Lung (tissue), 12 donors: ENCODE data around the gene ART5. TPM values are rescaled to one million over a fixed set of nuclear protein-coding genes. Genes with fewer than 3 reads are reported as not detected.
"Not testable (repeated sequence)": the region's sequence is repeated elsewhere in the genome, so short reads cannot be mapped to it uniquely, and the experiment has no call there.

ENCODE experiments used
- ATAC-seq: fragments of 200-7000 bp; cut with Tn5 transposase; one replicate; pipeline ENCODE4 v1.9.1; 2020; ENCODE audit warnings: moderate number of reproducible peaks; ENCODE audit not compliant: insufficient read depth, low FRiP score
- DNase-seq, 3 donors: peaks; one replicate each; pipeline ENCODE4 v3.0.0-alpha.2; 2013 to 2017
- H3K27ac ChIP-seq, 2 donors: one replicate each; pipeline ENCODE4 v1.5.1; 2013; ENCODE audit warnings: mild to moderate bottlenecking in 2 of 2, moderate library complexity in 2 of 2, control low read depth in 1 of 2, inconsistent platforms in 1 of 2, low read depth in 1 of 2, low read length in 1 of 2
- H3K27me3 ChIP-seq, 3 donors: one replicate each; pipeline ENCODE4 v1.5.1; 2013; ENCODE audit warnings: low read length in 2 of 3; ENCODE audit not compliant: control insufficient read depth in 3 of 3, insufficient read depth in 3 of 3
- H3K36me3 ChIP-seq, 4 donors: one replicate each; pipeline ENCODE4 v1.5.1; 2013; ENCODE audit warnings: low read length in 4 of 4, mild to moderate bottlenecking in 1 of 4, moderate library complexity in 1 of 4; ENCODE audit not compliant: control insufficient read depth in 4 of 4, insufficient read depth in 4 of 4
- H3K4me1 ChIP-seq, 5 donors: one replicate each; pipeline ENCODE4 v1.5.1; 2013; ENCODE audit warnings: low read length in 5 of 5, mild to moderate bottlenecking in 2 of 5, moderate library complexity in 1 of 5; ENCODE audit not compliant: control insufficient read depth in 5 of 5, insufficient read depth in 5 of 5
- H3K4me3 ChIP-seq: one replicate; pipeline ENCODE4 v1.5.1; 2013; ENCODE audit warnings: mild to moderate bottlenecking, control low read depth, moderate library complexity
- H3K9ac ChIP-seq, 2 donors: one replicate each; pipeline ENCODE4 v1.5.1; 2013; ENCODE audit warnings: low read length in 2 of 2, control low read depth in 1 of 2; ENCODE audit not compliant: insufficient read depth in 1 of 2
- H3K9me3 ChIP-seq, 4 donors: one replicate each; pipeline ENCODE4 v1.5.1; 2013; ENCODE audit warnings: low read length in 3 of 4, mild to moderate bottlenecking in 1 of 4, moderate library complexity in 1 of 4; ENCODE audit not compliant: control insufficient read depth in 4 of 4, insufficient read depth in 3 of 4
- WGBS, 2 donors: extraction: QIAGEN DNeasy Blood & Tissue Kit; methylation state at CpG; one replicate each; pipeline ENCODE4 v1.1.7; 2013; 5-methylcytosine and 5-hydroxymethylcytosine counted together
- polyA plus RNA-seq, 2 donors: library from polyadenylated mRNA; stranded (reverse); fragments of 200-250 nt; gene quantifications; one replicate each; pipeline ENCODE4 v1.2.1, GENCODE V29; 2013
- total RNA-seq, 2 donors: library from RNA; depleted of rRNA in 1 of 2; stranded (reverse); fragments of >200 nt in 1 of 2; gene quantifications; one replicate each; pipeline ENCODE4 v1.2.1, GENCODE V29; 2014 to 2021
- TF ChIP-seq, protein P1 (sequence below): IDR thresholded peaks from 2 replicates; pipeline ENCODE4 v1.5.1; 2012; ENCODE audit warnings: mild to moderate bottlenecking; ENCODE audit errors: control extremely low read depth, extremely low read depth
- donor health status: control.
- donor health status: control.
- donor health status: Bipolar disorder and iron deficiency.
- donor health status: healthy.
- donor health status: DM: yes; HTN: yes; CAD: no.

The ART5 gene
- total and polyA plus RNA-seq, 4 donors, result 0.08 to 1.7 (median 0.61) TPM

- Histone ChIP-seq H3K27ac (no peak overlapping the region), H3K4me3 (no peak overlapping the region), H3K9ac (no peak overlapping the region), H3K27me3 (no peaks in the 10 kb centered on the region), H3K9me3 (no peaks in the 10 kb centered on the region), H3K36me3 (no peaks in the 10 kb centered on the region), H3K4me1 (no peaks in the 10 kb centered on the region)
- 61 to 85% methylated on average over 5 of the region's 5 CpGs for WGBS, 2 donors
- ATAC-seq (no peak), DNase-seq (no peak)
- TF ChIP-seq, protein P1, sequence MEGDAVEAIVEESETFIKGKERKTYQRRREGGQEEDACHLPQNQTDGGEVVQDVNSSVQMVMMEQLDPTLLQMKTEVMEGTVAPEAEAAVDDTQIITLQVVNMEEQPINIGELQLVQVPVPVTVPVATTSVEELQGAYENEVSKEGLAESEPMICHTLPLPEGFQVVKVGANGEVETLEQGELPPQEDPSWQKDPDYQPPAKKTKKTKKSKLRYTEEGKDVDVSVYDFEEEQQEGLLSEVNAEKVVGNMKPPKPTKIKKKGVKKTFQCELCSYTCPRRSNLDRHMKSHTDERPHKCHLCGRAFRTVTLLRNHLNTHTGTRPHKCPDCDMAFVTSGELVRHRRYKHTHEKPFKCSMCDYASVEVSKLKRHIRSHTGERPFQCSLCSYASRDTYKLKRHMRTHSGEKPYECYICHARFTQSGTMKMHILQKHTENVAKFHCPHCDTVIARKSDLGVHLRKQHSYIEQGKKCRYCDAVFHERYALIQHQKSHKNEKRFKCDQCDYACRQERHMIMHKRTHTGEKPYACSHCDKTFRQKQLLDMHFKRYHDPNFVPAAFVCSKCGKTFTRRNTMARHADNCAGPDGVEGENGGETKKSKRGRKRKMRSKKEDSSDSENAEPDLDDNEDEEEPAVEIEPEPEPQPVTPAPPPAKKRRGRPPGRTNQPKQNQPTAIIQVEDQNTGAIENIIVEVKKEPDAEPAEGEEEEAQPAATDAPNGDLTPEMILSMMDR, result no peak
Observed at GRCh38 chr11:3605771-3606203, 36.0 kb downstream of the ART5 start.

DNA sequence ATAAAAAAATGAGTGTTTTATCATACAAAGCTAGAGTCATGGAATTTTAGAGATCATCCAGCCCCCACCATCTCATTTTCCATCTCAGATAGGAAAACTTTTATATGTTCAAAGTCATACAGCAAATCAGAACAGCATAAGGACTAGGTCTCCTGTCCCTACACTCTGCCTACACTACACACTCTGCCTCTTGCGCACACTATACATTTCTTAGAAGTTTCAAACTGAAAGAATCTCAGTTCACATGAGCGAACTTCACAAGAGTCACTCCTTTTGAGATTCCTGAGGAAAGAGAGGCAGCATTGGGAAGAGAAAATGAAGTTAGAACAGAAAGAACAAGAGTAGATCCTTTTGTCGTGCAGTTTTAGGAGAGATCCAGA is 36.5 kb downstream of the ART5 start:
- ATAC-seq (no peak), DNase-seq (no peak)
- no peaks in the 10 kb centered on the region for H3K36me3 ChIP-seq
- H3K27me3 ChIP-seq, result no peaks in the 10 kb centered on the region
- 92 to 94% methylated on average over 3 of the region's 3 CpGs for WGBS, 2 donors
- TF ChIP-seq, protein P1, result no peak
- H3K9me3 ChIP-seq, result no peaks in the 10 kb centered on the region
- H3K27ac ChIP-seq, result no peak overlapping the region
- no peaks in the 10 kb centered on the region for H3K4me1 ChIP-seq
- no peak overlapping the region for H3K4me3 ChIP-seq
- H3K9ac ChIP-seq, result no peak overlapping the region

GRCh38 chr11:3604167-3604566 is 37.6 kb downstream of the ART5 start:
- no peak for ATAC-seq
- TF ChIP-seq, protein P1, result no peak
- H3K9ac ChIP-seq, result no peak overlapping the region

DNA sequence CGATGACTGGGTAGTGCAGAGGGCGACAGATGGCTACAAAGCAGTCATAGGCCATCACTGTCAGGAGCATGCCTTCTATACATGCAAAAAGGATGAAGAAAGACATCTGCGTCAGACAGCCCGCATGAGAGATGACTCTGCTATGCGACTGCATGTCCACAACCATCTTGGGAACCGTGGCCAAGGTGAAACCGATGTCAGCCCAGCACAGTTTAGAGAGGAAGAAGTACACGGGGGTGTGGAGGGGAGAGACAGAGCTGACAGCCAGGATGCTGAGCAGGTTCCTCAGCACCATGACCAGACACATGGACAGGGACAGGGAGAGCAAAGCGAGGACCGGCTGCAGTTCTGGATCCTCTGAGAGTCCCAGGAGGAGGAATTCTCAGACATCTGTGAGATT is 41.6 kb downstream of the ART5 start:
- DNase-seq, H3K4me3 ChIP-seq, H3K36me3 ChIP-seq, ATAC-seq, H3K4me1 ChIP-seq, H3K27ac ChIP-seq, H3K9me3 ChIP-seq, H3K27me3 ChIP-seq, H3K9ac ChIP-seq: not testable (repeated sequence)
- 88 to 91% methylated on average over 10 of the region's 10 CpGs for WGBS, 2 donors

More at GRCh38 chr11:3604167-3604566, 37.6 kb downstream of the ART5 start:
- Histone ChIP-seq H3K27ac (no peak overlapping the region), H3K36me3 (no peaks in the 10 kb centered on the region), H3K9me3 (no peaks in the 10 kb centered on the region), H3K27me3 (no peaks in the 10 kb centered on the region), H3K4me3 (no peak overlapping the region), H3K4me1 (no peaks in the 10 kb centered on the region)
- DNase-seq, result peak in 1 of 3 donors; percentile 14
- 51 to 56% methylated on average over 3 of the region's 3 CpGs for WGBS, 2 donors

GRCh38 chr11:3597743-3598142 is 44.0 kb downstream of the ART5 start:
- DNase-seq, result not testable (repeated sequence)

GRCh38 chr11:3591326-3591725 is 50.5 kb downstream of the ART5 start:
- H3K4me1 ChIP-seq, H3K9me3 ChIP-seq, H3K4me3 ChIP-seq, H3K27me3 ChIP-seq, H3K27ac ChIP-seq, H3K9ac ChIP-seq, ATAC-seq, DNase-seq, H3K36me3 ChIP-seq: not testable (repeated sequence)
- 96 to 98% methylated on average over 24 of the region's 24 CpGs for whole genome bisulfite sequencing, 2 donors

More at GRCh38 chr11:3597743-3598142, 44.0 kb downstream of the ART5 start:
- H3K4me3 ChIP-seq, H3K27me3 ChIP-seq, H3K9me3 ChIP-seq, H3K27ac ChIP-seq, ATAC-seq, H3K36me3 ChIP-seq, H3K4me1 ChIP-seq, H3K9ac ChIP-seq: not testable (repeated sequence)
- WGBS, 2 donors, result 92 to 98% methylated on average over 14 to 15 of the region's 15 CpGs
